NOMO-1 treated with dmso at 0.1 percent for 144 hours (cell line): ENCODE data around the gene TEDC2.
A peak's percentile ranks its signal among the peaks of the same experiment; 100 is the strongest.
"Not testable (repeated sequence)": the region's sequence is repeated elsewhere in the genome, so short reads cannot be mapped to it uniquely, and the experiment has no call there.

Experiments
- DNase-seq: peaks from one replicate; lab custom pipeline; 2025; ENCODE audit not compliant: unreplicated experiment; lab: John Stamatoyannopoulos, UW

Gene TEDC2

GRCh38 chr16:2459647-2460390 lies at the start of gene TEDC2:
TSS of gene TEDC2 (plus strand) at chr16:2460109. CDS start at chr16:2460145, 36 bp downstream.
- peak; percentile 97 for DNase-seq

- no peak for DNase-seq
These were observed 44.8 kb upstream of the TEDC2 start for GRCh38 chr16:2415085-2415484.

- DNase-seq = no peak
These were observed 39.9 kb upstream of the TEDC2 start for GRCh38 chr16:2420035-2420434.

GRCh38 chr16:2422123-2422867 lies 37.6 kb upstream of the TEDC2 start:
- no peak for DNase-seq

- DNase-seq = no peak
These were observed 35.6 kb upstream of the TEDC2 start for GRCh38 chr16:2424061-2425007.

GRCh38 chr16:2425008-2425518 lies 34.8 kb upstream of the TEDC2 start:
- no peak for DNase-seq

GRCh38 chr16:2425825-2426430 lies 34.0 kb upstream of the TEDC2 start:
- DNase-seq = no peak

- no peak for DNase-seq
These were observed 33.0 kb upstream of the TEDC2 start for GRCh38 chr16:2426941-2427361.

GRCh38 chr16:2427526-2427925 lies 32.4 kb upstream of the TEDC2 start:
- DNase-seq = no peak

GRCh38 chr16:2428051-2428783 lies 31.7 kb upstream of the TEDC2 start:
- no peak for DNase-seq

GRCh38 chr16:2428784-2429033 lies 31.2 kb upstream of the TEDC2 start:
- DNase-seq = no peak

- peak; percentile 89 for DNase-seq
These were observed 30.7 kb upstream of the TEDC2 start, which contains the start of gene CCNF for GRCh38 chr16:2429034-2429770. TSS of gene CCNF (plus strand) at chr16:2429447. CDS start at chr16:2429482, 35 bp downstream.

- DNase-seq = no peak
These were observed 29.9 kb upstream of the TEDC2 start for GRCh38 chr16:2429771-2430663.

GRCh38 chr16:2432286-2432685 lies 27.6 kb upstream of the TEDC2 start:
- DNase-seq = no peak

GRCh38 chr16:2432801-2433505 lies 27.0 kb upstream of the TEDC2 start:
- DNase-seq = no peak

GRCh38 chr16:2435236-2435635 lies 24.7 kb upstream of the TEDC2 start:
- not testable (repeated sequence) for DNase-seq

GRCh38 chr16:2436110-2436509 lies 23.8 kb upstream of the TEDC2 start:
- no peak for DNase-seq
